ENCODE measurements around the gene FBXL19. TPM values are rescaled to one million over a fixed set of nuclear protein-coding genes. Genes with fewer than 3 reads are reported as not detected.
"Not testable (repeated sequence)": the region's sequence is repeated elsewhere in the genome, so short reads cannot be mapped to it uniquely, and the experiment has no call there.

Gene FBXL19
- total RNA-seq, 1 donor from 2014 or later = 21.4 TPM

DNA sequence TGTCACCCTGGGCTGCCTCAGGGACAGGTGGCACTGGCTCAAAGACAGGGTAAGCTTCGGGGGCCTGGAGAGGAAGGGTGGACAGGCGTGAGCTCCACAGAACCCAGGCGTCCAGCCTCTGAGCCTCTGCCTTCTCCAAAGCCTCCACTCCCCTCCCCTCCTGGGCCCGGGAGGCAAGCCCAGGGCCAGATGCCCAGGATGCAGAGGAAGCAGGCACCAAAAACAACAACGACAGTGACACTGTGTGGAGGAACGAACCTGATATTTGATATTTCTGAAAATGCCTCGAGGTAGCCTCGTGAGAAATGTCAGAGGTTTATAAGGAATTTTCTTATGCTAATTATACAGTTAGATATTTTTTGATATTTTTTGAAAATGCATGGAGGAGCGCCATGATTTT is 35.4 kb upstream of the FBXL19 start:
- H3K27ac ChIP-seq = no peak overlapping the region
- TF ChIP-seq POLR2A (IDR thresholded peaks at IDR 0.05) (no peak), POLR2AphosphoS5 (IDR thresholded peaks at IDR 0.05; ENCODE audit: insufficient read depth in 1 of 2, low read depth in 1 of 2) (no peak)
- TF ChIP-seq, protein P1, sequence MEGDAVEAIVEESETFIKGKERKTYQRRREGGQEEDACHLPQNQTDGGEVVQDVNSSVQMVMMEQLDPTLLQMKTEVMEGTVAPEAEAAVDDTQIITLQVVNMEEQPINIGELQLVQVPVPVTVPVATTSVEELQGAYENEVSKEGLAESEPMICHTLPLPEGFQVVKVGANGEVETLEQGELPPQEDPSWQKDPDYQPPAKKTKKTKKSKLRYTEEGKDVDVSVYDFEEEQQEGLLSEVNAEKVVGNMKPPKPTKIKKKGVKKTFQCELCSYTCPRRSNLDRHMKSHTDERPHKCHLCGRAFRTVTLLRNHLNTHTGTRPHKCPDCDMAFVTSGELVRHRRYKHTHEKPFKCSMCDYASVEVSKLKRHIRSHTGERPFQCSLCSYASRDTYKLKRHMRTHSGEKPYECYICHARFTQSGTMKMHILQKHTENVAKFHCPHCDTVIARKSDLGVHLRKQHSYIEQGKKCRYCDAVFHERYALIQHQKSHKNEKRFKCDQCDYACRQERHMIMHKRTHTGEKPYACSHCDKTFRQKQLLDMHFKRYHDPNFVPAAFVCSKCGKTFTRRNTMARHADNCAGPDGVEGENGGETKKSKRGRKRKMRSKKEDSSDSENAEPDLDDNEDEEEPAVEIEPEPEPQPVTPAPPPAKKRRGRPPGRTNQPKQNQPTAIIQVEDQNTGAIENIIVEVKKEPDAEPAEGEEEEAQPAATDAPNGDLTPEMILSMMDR (IDR thresholded peaks at IDR 0.05) = no peak
- intact Hi-C loops (cut with DNase I) = no loop called here
- no peak overlapping the region for H3K4me3 ChIP-seq
- no peak for DNase-seq (ENCODE audit: extremely low spot score in 2 of 2)
- peaks cover 0 to 38% of the 10 kb centered on the region in 2 donors for H3K36me3 ChIP-seq
- H3K27me3 ChIP-seq = no peaks in the 10 kb centered on the region
- H3K4me1 ChIP-seq = peaks cover 8% of the 10 kb centered on the region
- no peaks in the 10 kb centered on the region for H3K9me3 ChIP-seq

DNA sequence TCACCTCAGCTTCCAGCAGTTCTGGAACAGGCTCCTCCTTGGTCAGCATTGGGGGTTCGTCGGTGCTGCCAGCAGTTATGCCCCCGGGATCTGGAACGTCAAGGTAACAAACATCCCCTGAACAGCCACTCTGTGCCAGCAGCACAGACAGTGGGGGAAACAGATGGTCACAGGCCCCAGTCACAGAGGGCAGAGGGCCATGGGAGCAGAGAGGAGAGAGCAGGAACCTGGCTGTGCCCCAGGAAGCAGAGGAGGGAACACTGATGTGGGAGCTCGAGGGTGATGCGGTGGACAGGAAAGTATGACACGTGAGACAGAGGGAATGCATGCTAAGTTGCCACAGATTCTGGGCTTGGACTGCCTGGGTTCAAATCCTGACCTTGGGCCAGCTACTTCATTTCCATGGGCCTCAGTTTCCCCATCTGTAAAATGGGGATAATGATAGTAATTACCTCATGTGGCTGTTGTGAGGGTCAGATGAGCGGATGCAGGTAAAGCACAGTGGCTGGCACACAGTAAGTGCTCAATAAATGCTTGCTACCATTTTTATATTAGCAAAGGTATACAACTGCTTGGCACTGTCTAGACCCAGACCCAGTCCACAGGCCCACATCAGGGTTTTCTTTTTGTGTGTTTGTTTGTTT is 34.4 kb upstream of the FBXL19 start:
- no peak for DNase-seq (ENCODE audit: extremely low spot score in 2 of 2)
- Histone ChIP-seq H3K27ac (no peak overlapping the region), H3K36me3 (peaks cover 0 to 38% of the 10 kb centered on the region in 2 donors), H3K27me3 (no peaks in the 10 kb centered on the region), H3K4me3 (no peak overlapping the region), H3K4me1 (peaks cover 15% of the 10 kb centered on the region), H3K9me3 (no peaks in the 10 kb centered on the region)
- intact Hi-C loops (cut with DNase I) = no loop called here
- TF ChIP-seq POLR2A (IDR thresholded peaks at IDR 0.05) (no peak), POLR2AphosphoS5 (IDR thresholded peaks at IDR 0.05; ENCODE audit: insufficient read depth in 1 of 2, low read depth in 1 of 2) (no peak)
- TF ChIP-seq, protein P1 (IDR thresholded peaks at IDR 0.05) = no peak

DNA sequence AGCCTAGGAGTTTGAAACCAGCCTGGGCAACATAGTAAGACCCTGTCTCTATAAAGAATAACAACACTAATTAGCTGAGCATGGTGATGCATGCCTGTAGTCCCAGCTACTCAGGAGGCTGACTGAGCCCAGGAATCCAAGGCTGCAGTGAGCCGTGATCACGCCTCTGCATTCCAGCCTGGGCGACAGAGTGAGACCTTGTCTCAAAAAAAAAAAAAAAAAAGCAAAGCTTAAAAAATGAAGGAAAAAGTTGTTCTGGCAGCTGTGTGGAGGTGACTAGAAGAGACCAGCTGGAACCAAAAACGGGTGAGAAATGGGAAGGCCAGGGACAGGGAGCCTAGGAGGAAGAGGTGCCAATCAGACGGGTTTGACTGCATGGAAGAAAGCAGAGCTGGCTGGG is 33.7 kb upstream of the FBXL19 start:
- TF ChIP-seq, protein P1 (IDR thresholded peaks at IDR 0.05) = no peak
- TF ChIP-seq POLR2A (IDR thresholded peaks at IDR 0.05) (no peak), POLR2AphosphoS5 (IDR thresholded peaks at IDR 0.05; ENCODE audit: insufficient read depth in 1 of 2, low read depth in 1 of 2) (no peak)
- Histone ChIP-seq H3K27me3 (no peaks in the 10 kb centered on the region), H3K4me3 (no peak overlapping the region), H3K36me3 (peaks cover 0 to 38% of the 10 kb centered on the region in 2 donors), H3K27ac (no peak overlapping the region), H3K9me3 (no peaks in the 10 kb centered on the region), H3K4me1 (peaks cover 21% of the 10 kb centered on the region)
- intact Hi-C loops (cut with DNase I) = no loop called here
- no peak for DNase-seq (ENCODE audit: extremely low spot score in 2 of 2)

DNA sequence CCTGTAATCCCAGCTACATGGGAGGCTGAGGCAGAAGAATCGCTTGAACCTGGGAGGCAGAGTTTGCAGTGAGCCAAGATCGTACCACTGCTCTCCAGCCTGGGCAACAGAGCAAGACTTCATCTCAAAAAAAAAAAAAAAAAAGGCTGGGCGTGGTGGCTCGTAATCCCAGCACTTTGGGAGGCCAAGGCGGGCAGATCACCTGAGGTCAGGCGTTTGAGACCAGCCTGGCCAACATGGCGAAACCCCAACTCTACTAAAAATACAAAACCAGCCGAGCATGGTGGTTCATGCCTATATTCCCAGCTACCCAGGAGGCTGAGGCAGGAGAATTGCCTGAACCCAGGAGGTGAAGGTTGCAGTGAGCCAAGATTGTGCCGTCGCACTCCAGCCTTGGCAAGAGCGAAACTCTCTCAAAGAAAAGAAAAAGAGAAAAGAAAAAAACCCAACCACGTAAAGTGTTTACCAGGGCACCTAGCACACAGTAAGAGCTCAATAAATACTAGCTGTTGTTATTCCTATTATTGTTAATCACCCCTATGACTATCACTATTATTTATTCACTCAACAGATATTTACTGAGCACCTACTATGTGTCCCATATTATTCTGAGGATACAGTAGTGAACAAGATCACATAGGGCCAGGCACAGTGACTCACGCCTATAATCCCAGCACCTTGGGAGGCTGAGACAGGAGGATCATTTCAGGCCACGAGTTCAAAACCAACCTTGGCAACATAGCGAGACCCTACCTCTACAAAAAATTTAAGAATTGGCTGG is 32.1 kb upstream of the FBXL19 start:
- H3K27ac ChIP-seq; DNase-seq (ENCODE audit: extremely low spot score in 2 of 2); intact Hi-C loops (cut with DNase I); H3K27me3 ChIP-seq; H3K4me3 ChIP-seq; H3K9me3 ChIP-seq: not testable (repeated sequence)
- peaks cover 36% of the 10 kb centered on the region for H3K4me1 ChIP-seq
- H3K36me3 ChIP-seq = peaks cover 0 to 28% of the 10 kb centered on the region in 2 donors

DNA sequence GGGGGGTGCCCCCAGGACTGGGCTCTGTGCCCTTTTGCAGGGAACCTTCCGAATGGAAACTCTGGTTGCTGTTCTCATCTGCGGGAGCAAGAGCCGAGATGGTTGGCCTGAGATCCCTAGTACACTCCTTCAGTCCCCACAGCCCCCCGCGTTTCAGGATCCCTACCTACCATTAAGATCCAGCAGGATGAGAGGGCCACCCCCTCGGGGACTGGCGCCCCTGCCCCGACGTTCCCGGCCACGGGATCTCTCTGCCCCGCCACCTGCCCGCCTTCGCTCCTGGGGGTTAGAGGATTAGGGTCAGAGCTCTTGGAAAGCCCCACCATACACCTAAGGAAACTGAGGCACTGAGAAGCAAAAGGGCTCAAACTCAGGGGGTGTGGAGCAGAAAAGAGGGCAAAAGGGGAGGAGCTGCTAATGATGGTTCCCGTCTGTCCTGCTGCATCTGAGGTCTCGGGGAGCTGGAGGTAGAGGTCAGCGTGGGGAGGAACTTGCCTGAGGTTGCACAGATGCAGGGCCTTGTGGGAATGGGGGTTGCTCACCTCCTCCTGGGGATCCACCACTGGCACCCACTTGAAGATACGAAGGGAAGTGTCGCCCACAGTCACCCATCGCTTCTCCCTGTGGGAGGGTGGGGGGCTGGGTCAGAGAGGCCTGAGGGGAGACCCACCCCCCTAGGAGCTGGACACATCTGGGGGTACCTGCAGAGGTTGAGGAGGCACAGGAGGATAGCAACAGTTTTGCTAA is 30.5 kb upstream of the FBXL19 start:
- no peaks in the 10 kb centered on the region for H3K9me3 ChIP-seq
- intact Hi-C loops (cut with DNase I) = no loop called here
- H3K36me3 ChIP-seq = peaks cover 0 to 28% of the 10 kb centered on the region in 2 donors
- TF ChIP-seq POLR2AphosphoS5 (IDR thresholded peaks at IDR 0.05; ENCODE audit: insufficient read depth in 1 of 2, low read depth in 1 of 2) = no peak
- H3K27me3 ChIP-seq = no peaks in the 10 kb centered on the region
- peaks cover 48% of the 10 kb centered on the region for H3K4me1 ChIP-seq
- H3K4me3 ChIP-seq = peak overlapping the region; percentile 87 to 94
- no peak for DNase-seq (ENCODE audit: extremely low spot score in 2 of 2)
- peak overlapping the region; percentile 100 for H3K27ac ChIP-seq

Data from vagina (tissue), 2 donors.